SK-N-SH treated with all-trans-retinoic acid at 6 μM for 48 hours (cell line): ENCODE measurements around the gene RIPOR3.

Experiments
- ATAC-seq: fragments of 200-7000 bp; cut with Tn5 transposase; 3 replicates; pipeline ENCODE4 v1.9.1; 2020; ENCODE audit warnings: mild to moderate bottlenecking, moderate library complexity
- ARNTL ChIP-seq: fragments of 450-650 bp; formaldehyde crosslinking; IDR thresholded peaks from 2 replicates; pipeline ENCODE4 v1.5.0; 2020; ENCODE audit warnings: low read depth, mild to moderate bottlenecking, moderate library complexity, borderline replicate concordance
- BACH2 ChIP-seq: fragments of 250-450 bp; sonication (Bioruptor Pico); IDR thresholded peaks from 2 replicates; pipeline ENCODE4 v1.9.0; 2021; ENCODE audit warnings: mild to moderate bottlenecking, borderline replicate concordance
- CSDC2 ChIP-seq: fragments of 250-450 bp; sonication (Bioruptor Pico); IDR thresholded peaks from 2 replicates; pipeline ENCODE4 v1.5.0; 2020; ENCODE audit warnings: mild to moderate bottlenecking, moderate library complexity
- CSRNP3 ChIP-seq: fragments of 250-450 bp; sonication (Bioruptor Pico); IDR thresholded peaks from 2 replicates; pipeline ENCODE4 v1.5.1; 2021; ENCODE audit warnings: mild to moderate bottlenecking, moderate library complexity
- ESRRG ChIP-seq: fragments of 250-450 bp; sonication (Bioruptor Pico); IDR thresholded peaks from 2 replicates; pipeline ENCODE4 v1.6.1; 2021; ENCODE audit warnings: mild to moderate bottlenecking
- GLIS3 ChIP-seq: fragments of 250-450 bp; sonication (Bioruptor Pico); IDR thresholded peaks from 2 replicates; pipeline ENCODE4 v1.5.0; 2020; ENCODE audit warnings: mild to moderate bottlenecking, moderate library complexity
- ISL1 ChIP-seq: fragments of 250-450 bp; sonication (Bioruptor Pico); IDR thresholded peaks from 2 replicates; pipeline ENCODE4 v2.1.2; 2022; ENCODE audit warnings: mild to moderate bottlenecking, moderate library complexity
- OSR1 ChIP-seq: fragments of 250-450 bp; sonication (Bioruptor Pico); IDR thresholded peaks from 2 replicates; pipeline ENCODE4 v1.8.0; 2022; ENCODE audit warnings: moderate library complexity, mild to moderate bottlenecking, inconsistent platforms
- POU6F1 ChIP-seq: fragments of 250-450 bp; sonication (Bioruptor Pico); IDR thresholded peaks from 2 replicates; pipeline ENCODE4 v1.8.0; 2021; ENCODE audit warnings: low read depth, mild to moderate bottlenecking, moderate library complexity, borderline replicate concordance
- PPARA ChIP-seq: fragments of 250-450 bp; sonication (Bioruptor Pico); IDR thresholded peaks from 2 replicates; pipeline ENCODE4 v1.5.0; 2020; ENCODE audit warnings: mild to moderate bottlenecking, borderline replicate concordance
- RARB ChIP-seq: fragments of 250-450 bp; sonication (Bioruptor Pico); IDR thresholded peaks from 2 replicates; pipeline ENCODE4 v1.8.0; 2021; ENCODE audit warnings: mild to moderate bottlenecking, moderate library complexity
- SNAI2 ChIP-seq: fragments of 250-450 bp; sonication (Bioruptor Pico); IDR thresholded peaks from 2 replicates; pipeline ENCODE4 v1.5.0; 2020; ENCODE audit warnings: mild to moderate bottlenecking, moderate library complexity
- TCF4 ChIP-seq: fragments of 250-450 bp; sonication (Bioruptor Pico); IDR thresholded peaks from 2 replicates; pipeline ENCODE4 v1.8.0; 2021; ENCODE audit warnings: mild to moderate bottlenecking, moderate library complexity, borderline replicate concordance
- ZC3H10 ChIP-seq: fragments of 250-450 bp; sonication (Bioruptor Pico); IDR thresholded peaks from 2 replicates; pipeline ENCODE4 v1.5.1; 2021; ENCODE audit warnings: mild to moderate bottlenecking, moderate library complexity
- ZFP3 ChIP-seq: fragments of 250-450 bp; sonication (Bioruptor Pico); IDR thresholded peaks from 2 replicates; pipeline ENCODE4 v1.5.0; 2020; ENCODE audit warnings: mild to moderate bottlenecking, moderate library complexity
- ZFP30 ChIP-seq: fragments of 450-650 bp; formaldehyde crosslinking; IDR thresholded peaks from 2 replicates; pipeline ENCODE4 v1.5.0; 2022; ENCODE audit warnings: mild to moderate bottlenecking, moderate library complexity
- ZNF565 ChIP-seq: fragments of 450-650 bp; formaldehyde crosslinking; conservative IDR thresholded peaks from 2 replicates; pipeline ENCODE4 v1.5.0; 2020; ENCODE audit warnings: low read depth, mild to moderate bottlenecking, moderate library complexity
- ZNF70 ChIP-seq: fragments of 450-650 bp; formaldehyde crosslinking; IDR thresholded peaks from 2 replicates; pipeline ENCODE4 v1.5.0; 2020; ENCODE audit warnings: mild to moderate bottlenecking, moderate library complexity
- ZNF8 ChIP-seq: fragments of 450-650 bp; formaldehyde crosslinking; IDR thresholded peaks from 2 replicates; pipeline ENCODE4 v1.5.0; 2020; ENCODE audit warnings: mild to moderate bottlenecking, moderate library complexity
- TF ChIP-seq, protein P1 (sequence below): fragments of 250-450 bp; sonication (Bioruptor Pico); IDR thresholded peaks from 2 replicates; pipeline ENCODE4 v1.5.0; 2020; ENCODE audit warnings: mild to moderate bottlenecking, moderate library complexity
- TF ChIP-seq, protein P2 (sequence below): fragments of 250-450 bp; sonication (Bioruptor Pico); IDR thresholded peaks from 2 replicates; pipeline ENCODE4 v1.5.1; 2020; ENCODE audit warnings: low read depth, mild to moderate bottlenecking, moderate library complexity
- TF ChIP-seq, protein P3 (sequence below): fragments of 250-450 bp; sonication (Bioruptor Pico); IDR thresholded peaks from 2 replicates; pipeline ENCODE4 v1.8.0; 2020; ENCODE audit warnings: mild to moderate bottlenecking, moderate library complexity, borderline replicate concordance

Gene RIPOR3

GRCh38 chr20:50584687-50585086 lies 106.7 kb downstream of the RIPOR3 start:
- no peak for ATAC-seq
- TF ChIP-seq ESRRG (CRISPR knock-in tag): no peak
- TF ChIP-seq ZNF70 (CRISPR knock-in tag): no peak
- no peak for TF ChIP-seq ZNF8 (CRISPR knock-in tag)
- no peak for TF ChIP-seq GLIS3 (CRISPR knock-in tag)
- no peak for TF ChIP-seq CSDC2 (CRISPR knock-in tag)
- no peak for TF ChIP-seq ARNTL (CRISPR knock-in tag)
- TF ChIP-seq ZNF565 (CRISPR knock-in tag): no peak
- TF ChIP-seq RARB (CRISPR knock-in tag): no peak
- no peak for TF ChIP-seq SNAI2 (CRISPR knock-in tag)
- TF ChIP-seq ZFP3 (CRISPR knock-in tag): no peak
- TF ChIP-seq TCF4 (CRISPR knock-in tag): no peak
- TF ChIP-seq, all 23 proteins: peak for 0

DNA sequence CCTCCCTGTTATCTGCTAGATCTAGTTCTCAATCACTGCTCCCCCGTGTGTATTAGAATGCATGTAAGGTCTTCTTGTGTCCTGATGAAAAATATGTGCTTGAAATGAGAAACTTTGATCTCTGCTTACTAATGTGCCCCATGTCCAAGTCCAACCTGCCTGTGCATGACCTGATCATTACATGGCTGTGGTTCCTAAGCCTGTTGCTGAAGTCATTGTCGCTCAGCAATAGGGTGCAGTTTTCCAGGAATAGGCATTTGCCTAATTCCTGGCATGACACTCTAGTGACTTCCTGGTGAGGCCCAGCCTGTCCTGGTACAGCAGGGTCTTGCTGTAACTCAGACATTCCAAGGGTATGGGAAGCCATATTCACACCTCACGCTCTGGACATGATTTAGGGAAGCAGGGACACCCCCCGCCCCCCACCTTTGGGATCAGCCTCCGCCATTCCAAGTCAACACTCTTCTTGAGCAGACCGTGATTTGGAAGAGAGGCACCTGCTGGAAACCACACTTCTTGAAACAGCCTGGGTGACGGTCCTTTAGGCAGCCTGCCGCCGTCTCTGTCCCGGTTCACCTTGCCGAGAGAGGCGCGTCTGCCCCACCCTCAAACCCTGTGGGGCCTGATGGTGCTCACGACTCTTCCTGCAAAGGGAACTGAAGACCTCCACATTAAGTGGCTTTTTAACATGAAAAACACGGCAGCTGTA lies 107.7 kb downstream of the RIPOR3 start:
- ATAC-seq: no peak
- TF ChIP-seq CSRNP3 (no peak), GLIS3 (CRISPR knock-in tag) (no peak), PPARA (no peak), ARNTL (CRISPR knock-in tag) (no peak), SNAI2 (CRISPR knock-in tag) (no peak), CSDC2 (CRISPR knock-in tag) (no peak), BACH2 (CRISPR knock-in tag) (no peak), ZC3H10 (no peak), OSR1 (CRISPR knock-in tag) (no peak), POU6F1 (no peak), ISL1 (CRISPR knock-in tag) (no peak), ZFP30 (CRISPR knock-in tag) (no peak), RARB (CRISPR knock-in tag) (no peak), ZNF70 (CRISPR knock-in tag) (no peak), ZNF8 (CRISPR knock-in tag) (no peak)
- TF ChIP-seq, protein P1, sequence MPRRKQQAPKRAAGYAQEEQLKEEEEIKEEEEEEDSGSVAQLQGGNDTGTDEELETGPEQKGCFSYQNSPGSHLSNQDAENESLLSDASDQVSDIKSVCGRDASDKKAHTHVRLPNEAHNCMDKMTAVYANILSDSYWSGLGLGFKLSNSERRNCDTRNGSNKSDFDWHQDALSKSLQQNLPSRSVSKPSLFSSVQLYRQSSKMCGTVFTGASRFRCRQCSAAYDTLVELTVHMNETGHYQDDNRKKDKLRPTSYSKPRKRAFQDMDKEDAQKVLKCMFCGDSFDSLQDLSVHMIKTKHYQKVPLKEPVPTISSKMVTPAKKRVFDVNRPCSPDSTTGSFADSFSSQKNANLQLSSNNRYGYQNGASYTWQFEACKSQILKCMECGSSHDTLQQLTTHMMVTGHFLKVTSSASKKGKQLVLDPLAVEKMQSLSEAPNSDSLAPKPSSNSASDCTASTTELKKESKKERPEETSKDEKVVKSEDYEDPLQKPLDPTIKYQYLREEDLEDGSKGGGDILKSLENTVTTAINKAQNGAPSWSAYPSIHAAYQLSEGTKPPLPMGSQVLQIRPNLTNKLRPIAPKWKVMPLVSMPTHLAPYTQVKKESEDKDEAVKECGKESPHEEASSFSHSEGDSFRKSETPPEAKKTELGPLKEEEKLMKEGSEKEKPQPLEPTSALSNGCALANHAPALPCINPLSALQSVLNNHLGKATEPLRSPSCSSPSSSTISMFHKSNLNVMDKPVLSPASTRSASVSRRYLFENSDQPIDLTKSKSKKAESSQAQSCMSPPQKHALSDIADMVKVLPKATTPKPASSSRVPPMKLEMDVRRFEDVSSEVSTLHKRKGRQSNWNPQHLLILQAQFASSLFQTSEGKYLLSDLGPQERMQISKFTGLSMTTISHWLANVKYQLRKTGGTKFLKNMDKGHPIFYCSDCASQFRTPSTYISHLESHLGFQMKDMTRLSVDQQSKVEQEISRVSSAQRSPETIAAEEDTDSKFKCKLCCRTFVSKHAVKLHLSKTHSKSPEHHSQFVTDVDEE: no peak
- TF ChIP-seq, protein P2, sequence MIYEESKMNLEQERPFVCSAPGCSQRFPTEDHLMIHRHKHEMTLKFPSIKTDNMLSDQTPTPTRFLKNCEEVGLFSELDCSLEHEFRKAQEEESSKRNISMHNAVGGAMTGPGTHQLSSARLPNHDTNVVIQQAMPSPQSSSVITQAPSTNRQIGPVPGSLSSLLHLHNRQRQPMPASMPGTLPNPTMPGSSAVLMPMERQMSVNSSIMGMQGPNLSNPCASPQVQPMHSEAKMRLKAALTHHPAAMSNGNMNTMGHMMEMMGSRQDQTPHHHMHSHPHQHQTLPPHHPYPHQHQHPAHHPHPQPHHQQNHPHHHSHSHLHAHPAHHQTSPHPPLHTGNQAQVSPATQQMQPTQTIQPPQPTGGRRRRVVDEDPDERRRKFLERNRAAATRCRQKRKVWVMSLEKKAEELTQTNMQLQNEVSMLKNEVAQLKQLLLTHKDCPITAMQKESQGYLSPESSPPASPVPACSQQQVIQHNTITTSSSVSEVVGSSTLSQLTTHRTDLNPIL (CRISPR knock-in tag): no peak
- TF ChIP-seq, protein P3, sequence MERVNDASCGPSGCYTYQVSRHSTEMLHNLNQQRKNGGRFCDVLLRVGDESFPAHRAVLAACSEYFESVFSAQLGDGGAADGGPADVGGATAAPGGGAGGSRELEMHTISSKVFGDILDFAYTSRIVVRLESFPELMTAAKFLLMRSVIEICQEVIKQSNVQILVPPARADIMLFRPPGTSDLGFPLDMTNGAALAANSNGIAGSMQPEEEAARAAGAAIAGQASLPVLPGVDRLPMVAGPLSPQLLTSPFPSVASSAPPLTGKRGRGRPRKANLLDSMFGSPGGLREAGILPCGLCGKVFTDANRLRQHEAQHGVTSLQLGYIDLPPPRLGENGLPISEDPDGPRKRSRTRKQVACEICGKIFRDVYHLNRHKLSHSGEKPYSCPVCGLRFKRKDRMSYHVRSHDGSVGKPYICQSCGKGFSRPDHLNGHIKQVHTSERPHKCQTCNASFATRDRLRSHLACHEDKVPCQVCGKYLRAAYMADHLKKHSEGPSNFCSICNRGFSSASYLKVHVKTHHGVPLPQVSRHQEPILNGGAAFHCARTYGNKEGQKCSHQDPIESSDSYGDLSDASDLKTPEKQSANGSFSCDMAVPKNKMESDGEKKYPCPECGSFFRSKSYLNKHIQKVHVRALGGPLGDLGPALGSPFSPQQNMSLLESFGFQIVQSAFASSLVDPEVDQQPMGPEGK (CRISPR knock-in tag): no peak
